PC-3 (cell line): Measurements from ENCODE around the gene TMEM163.

Experiments
- CTCF ChIP-seq: fragments of 300-600 bp; sonication (generic); conservative IDR thresholded peaks from 2 replicates; pipeline ENCODE4 v1.5.1; 2017; ENCODE audit warnings: antibody characterized with exemption, low read depth, mild to moderate bottlenecking, low read length
- EZH2 ChIP-seq: fragments of 300-600 bp; sonication (generic); IDR thresholded peaks from one replicate; pipeline ENCODE4 v1.6.1; 2017; ENCODE audit warnings: antibody characterized with exemption, mild to moderate bottlenecking, low read length; ENCODE audit not compliant: unreplicated experiment
- EZH2phosphoT487 ChIP-seq: fragments of 300-600 bp; sonication (generic); IDR thresholded peaks from 2 replicates; pipeline ENCODE4 v1.6.1; 2018; ENCODE audit warnings: mild to moderate bottlenecking, antibody characterized with exemption, low read length, borderline replicate concordance

GRCh38 chr2:134416637-134417036 is 302.2 kb downstream of the TMEM163 start:
- TF ChIP-seq CTCF (no peak), EZH2 (no peak), EZH2phosphoT487 (no peak)
